Fibroblast of upper back skin (primary cell): ENCODE results near the gene ARHGAP4.
A peak's percentile ranks its signal among the peaks of the same experiment; 100 is the strongest.

Experiments
- DNase-seq: peaks from one replicate; pipeline ENCODE4 v3.0.0-alpha.2; 2013

ARHGAP4 gene

DNA sequence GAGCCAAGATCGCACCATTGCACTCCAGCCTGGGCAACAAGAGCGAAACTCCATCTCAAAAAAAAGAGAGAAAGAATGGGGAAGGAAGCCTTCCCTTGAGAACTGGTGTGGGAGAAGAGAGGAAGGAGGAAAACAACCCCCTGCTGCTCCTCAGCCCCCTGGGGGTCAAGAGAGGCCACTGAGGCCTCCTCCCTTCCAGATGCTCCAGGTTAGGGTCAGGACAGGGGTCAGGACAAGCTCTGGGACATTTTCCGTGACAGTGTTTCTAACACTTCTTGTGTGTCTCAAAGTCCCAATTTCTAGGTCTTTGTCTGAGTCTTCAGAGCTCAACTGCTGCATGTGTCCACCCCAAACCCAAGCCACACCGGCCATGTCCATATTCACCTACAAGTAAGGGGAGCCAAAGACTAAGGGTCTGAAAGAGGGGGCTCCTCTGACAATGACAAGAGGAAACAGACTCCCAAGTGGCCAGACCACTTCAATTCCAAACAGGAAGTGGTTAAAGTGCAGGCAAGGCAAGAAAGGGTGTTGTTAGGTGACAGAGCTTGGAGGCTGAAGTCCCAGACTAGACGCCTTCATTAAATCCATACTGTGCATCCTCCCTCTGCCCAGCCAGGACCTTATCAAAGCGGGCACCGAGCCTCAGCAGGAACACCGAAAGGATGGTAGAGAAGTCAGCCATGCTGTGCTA is 48.3 kb downstream of the ARHGAP4 start:
- no peak for DNase-seq

DNA sequence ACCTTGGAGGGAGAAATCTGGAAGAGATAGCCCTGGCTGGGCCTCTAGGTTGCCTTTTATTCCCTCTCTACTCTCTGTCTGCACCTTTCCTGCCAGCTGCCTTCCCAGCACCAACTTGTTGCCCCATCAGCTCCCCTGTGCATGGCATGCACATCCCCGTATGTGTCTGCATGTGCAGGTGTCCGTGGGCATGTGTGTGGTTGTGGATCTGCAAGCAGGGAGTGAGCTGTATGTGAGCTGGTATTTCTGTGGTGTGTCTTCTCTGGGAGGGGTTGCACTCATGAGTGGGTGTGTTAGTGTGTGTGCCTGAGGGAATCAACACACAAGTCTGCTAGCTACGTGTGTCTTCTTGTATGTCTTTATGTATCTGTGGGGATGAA is 50.0 kb downstream of the ARHGAP4 start:
- no peak for DNase-seq

DNA sequence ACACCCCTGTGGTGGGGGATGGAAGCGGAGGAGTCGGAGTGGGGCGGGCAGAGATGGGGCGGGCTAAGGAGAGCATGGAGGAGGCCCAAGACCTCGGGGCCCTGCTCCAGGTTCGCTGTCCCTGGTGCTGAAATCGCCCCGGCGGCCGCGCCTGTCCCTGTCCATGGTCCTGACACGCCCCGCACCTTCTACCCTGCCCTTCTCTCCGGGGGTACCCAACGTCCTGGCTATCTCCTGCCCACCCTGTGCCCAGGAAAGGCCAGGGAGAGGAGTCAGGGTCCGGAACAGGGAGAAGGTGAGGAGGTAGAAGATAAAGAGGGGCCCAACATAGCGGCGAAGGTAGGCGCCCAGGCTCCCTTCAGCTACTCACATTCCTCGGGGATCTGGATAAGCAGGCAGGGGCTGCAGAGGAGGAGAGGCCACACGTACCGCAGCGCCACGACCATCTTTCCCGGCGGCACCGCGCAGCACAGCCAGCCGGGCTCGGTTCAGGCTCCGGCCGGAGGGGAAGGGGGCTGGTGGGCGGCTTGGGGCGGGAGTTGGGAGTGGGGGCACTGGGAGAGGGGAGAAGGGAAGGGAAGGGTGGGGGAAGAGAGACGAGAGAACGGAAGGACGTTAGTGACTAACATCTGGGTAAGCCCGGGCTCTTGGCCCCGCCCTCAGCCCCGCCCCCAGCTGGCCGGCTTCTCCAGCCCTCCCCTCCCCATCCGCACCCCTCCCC is 50.5 kb downstream of the ARHGAP4 start:
- DNase-seq = peak; percentile 14

DNA sequence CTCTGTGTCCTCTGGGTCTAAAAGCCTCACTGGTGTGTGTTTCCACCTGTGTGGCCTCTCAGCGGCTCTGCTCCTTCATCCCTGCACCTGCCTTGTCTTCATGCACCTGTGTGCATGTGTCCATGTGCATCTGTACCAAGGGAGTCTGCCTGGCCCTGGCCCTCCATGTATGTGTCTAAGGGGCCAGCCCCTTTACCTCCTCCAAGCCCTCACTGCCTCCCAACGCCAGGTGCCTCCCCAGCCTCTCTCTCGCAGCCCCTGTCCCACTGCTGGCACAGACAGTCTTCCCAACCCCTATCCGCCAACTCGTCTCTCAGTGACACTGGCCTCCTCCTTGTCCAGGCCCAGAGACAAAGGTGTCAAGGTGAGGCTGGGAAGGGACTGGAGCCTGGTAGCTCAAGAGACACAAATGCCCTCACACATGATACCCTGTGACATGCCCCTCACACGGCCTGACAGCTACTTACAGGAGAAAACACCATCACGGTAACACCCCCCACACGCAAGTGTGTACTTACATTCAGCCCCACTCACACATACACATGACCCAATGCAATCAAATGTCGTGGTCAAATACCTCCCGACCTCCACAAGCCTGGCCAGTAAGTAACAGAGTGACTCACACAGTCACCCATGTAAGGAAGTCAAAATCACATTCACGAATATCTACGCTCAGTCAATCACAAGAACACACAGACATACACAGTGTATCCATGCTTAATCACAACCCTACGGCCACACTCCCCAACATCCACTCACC is 51.5 kb downstream of the ARHGAP4 start:
- DNase-seq = no peak

DNA sequence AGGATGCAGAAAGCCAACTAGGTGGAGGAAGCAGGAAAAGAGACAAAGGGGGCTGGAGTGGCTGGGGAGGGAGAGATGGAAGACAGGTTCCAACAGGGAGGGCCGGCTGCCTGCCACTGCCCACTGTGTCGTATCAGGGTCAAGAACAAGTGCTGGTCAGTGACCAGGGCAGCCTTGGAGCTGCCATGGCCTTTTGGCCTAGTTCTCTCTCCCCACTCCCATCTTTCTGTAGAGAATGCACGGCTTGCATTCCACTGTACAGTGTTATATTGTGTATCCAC is 52.0 kb downstream of the ARHGAP4 start:
- DNase-seq = no peak

DNA sequence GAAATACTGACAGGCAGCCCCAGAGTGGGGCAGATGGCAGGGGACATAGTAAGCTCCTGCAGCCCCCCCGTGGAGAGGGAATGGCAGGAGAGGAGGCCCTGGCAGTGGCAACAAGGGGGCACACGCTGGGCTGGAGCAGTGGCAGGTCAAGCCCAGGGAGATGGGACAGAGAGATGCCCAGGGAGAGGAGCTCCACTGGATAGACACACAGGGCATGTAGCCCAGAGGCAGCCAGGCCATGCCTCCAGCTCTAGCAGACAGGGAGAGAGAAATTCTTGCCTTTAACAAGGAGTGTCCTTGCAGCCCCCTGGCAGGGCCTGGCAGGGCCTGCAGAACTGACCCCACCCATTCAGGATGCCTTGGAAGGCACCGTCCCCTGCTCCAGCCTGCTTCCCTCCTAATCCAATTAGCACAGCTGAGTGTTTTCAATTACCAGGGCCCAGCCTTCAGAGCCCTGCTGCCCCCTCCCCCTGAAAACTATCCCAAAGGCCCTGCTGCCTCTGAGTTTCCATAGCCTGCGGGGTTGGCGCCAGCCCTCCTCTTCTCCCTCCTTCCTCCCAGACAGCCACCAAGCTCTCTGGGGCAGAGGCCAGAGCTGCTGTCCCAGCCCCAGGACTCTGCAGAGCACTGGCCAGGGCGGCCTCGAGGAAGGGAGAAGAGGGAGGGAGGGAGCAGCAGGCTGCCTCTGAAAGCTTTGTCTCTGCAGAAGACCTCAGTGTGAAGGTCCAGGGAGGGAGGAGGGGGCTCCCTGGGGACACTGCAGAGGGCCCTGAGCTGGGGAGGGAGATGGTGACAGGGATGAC is 52.6 kb downstream of the ARHGAP4 start:
- no peak for DNase-seq

DNA sequence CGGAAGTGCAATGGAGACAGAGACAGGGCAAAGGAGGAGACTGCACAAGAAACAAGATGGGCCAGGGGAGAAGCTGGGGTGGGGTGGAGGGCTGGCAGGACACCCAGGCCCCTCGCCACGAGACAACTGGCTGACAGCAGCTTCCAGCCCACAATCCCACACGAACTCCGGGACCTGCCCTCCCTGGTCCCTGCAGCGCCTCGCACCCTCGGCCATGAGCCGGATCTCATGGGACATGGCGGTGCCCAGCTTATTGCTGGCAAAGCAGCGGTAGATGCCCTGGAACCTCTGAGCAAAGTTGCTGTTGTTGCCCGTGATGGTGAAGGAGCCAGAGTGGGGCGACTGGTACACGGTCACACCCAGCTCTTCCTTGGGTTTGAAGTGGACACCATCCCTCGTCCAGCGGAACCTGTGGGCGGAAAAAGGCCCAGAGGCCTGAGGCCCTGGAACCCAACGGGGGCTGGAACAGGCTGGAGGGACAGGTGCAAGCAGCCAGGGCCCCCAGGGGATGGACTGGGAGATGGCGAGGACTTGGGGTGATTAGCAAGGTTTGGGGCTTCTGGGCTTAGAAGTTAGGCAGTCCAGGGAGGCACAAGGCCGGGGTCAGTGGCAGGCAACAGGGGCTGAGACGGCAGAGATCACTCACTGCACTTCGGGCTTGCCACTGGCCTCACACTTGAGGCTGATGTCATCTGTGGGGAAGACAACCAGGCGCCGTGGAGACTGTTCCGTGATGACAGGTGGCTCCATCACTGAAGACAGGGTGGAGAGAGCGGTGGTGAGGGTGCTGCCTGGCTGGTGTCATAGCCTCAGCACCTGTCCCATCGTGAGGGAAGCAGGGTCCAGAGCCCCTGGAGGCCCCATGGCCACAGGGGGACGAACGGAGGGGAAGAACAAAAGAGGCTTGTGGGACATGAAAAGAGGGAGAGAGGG is 53.9 kb downstream of the ARHGAP4 start:
- no peak for DNase-seq

DNA sequence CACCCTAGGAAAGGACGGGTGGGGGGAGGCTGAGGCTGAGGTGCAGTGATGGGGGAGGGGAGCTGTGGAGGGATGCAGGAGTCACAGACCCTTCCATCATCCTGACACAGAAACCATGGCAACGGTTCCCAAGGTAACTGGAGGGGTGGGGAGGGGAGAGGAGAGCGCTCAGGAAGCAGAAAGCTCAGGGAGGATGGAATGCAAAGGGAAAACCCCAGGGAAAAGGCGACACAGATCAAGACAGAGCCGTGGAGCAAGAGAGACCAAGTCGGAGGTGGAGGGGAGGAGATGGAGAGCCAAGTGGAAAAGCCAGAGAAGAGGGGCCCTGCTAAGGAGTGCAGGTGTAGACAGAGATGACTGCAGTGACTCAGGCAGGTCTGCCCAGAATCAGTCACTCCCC is 54.6 kb downstream of the ARHGAP4 start:
- DNase-seq = no peak

DNA sequence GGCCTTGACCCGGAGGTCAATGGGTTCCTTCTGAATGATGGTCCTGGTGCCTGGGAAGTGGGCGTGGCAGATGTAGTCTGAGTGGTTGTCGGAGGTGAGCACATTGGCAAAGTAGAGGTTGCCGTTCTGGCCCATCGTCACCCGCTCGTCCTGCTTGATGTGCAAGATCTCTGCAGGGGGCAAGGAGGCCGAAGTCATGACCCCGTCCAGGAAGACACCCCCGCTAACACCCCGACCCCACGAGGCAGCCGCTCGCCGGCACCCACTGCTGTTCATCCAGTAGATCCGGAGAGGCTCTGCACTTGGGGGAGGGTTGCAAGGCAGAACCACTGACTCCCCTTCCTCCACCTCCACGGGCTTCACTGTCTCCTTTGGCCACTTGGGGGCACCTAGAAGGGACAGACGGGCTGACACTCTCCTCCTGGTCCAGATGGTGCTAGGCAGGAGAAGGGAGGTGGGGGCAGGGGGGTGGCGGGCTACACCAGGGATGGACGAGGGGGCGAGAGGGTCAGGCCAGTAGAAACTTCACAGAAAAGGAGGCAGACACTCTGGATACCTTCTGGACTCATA is 55.2 kb downstream of the ARHGAP4 start:
- DNase-seq = no peak

DNA sequence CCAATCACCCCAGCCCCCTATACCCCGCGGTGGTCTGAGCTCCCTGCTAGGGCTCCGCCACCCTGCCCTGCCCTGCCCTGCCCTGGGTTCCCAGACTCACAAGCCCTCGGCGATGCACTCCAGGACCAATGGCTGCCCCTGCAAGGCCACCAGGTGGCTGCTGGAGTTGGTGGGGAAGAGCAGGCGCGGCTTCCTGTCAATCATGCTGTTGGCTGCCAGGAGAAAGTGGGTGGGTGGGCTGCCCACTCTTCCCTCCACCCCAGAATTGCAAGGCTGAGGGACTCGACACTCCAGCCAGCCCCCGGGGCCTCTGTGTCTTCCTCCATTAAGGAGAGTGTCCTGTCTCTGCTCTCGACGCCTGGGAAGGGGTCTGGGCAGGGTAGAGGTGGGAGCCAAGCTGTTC is 55.8 kb downstream of the ARHGAP4 start:
- DNase-seq = no peak

DNA sequence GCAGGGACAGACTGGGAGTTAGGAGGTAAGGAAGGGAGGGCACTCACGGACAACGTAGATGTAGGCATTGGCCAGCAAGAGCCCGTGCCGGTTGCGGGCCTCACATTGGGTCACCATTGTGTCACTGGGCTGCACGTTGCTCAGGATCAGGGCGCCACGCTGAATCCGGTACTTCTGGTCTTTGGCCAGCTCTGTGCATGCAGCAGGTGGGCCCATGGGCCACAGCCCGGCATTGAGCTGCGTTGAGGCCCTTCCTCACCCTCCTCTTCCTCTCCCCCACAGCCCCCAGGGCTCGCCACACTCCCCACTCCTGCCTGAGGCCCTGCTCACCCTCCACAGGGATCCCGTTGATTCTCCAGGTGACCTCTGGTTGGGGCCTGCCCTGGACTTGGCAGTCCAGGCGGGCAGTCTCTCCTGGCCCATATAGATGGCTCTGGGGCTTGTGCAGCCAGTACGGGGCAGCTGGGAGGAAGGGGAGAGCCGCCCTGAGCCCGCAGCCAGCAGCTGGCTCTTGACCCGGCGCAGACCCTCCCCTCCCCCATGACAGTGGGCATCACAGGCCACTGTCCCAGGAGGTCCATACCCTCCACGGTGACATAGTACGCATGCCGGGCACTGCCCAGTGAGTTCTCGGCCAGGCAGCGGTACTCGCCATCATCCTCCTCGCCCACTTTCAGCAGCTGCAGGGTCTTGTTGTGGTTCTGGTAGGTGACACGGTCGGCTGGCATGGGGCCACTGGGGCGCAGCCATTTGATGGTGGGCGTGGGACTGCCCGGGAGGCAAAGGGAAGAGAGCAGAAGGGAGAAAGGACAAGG is 56.4 kb downstream of the ARHGAP4 start:
- DNase-seq = no peak

DNA sequence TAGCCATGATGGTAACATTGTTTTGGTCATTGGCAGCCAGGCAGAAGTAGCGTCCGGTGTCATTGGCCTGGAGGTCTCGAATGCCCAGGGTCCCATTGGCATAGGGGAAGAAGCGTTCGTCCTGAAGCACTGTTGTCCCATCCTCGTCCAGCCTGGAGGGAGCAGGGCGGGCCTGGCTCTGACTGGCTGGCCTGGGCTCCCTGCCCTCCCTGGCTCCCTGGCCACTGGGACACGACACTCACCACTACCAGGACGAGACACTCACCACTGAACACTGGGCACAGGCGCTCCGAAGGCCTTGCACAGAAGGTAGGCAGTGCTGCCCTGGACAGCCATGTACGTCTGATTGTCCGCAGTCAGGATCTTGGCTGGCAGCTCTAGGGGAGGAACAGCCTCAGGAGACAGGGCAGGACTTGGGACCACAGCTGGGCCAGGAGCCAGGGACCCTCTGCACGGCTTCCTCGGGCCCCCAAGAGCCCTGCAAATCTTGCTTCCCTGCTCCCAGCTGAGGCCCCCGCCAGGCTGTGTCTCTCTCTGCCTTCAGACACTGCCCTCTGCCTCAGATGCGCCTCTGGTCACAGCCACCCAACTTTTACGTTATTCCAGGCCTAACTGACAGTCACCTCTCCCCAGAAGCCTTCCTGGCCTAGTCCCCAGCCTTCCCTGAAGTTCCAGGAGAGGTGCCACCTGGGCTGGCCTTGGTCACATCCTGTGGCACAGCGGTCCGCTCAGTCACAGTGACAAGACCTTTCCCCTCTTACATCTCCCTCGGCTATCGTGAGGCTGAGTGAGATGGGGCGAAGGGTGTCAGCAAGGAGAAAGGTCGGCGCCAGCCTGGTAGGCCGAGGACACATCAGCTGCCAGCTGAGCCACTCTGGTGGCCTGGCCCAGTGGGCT is 57.2 kb downstream of the ARHGAP4 start:
- DNase-seq = no peak

DNA sequence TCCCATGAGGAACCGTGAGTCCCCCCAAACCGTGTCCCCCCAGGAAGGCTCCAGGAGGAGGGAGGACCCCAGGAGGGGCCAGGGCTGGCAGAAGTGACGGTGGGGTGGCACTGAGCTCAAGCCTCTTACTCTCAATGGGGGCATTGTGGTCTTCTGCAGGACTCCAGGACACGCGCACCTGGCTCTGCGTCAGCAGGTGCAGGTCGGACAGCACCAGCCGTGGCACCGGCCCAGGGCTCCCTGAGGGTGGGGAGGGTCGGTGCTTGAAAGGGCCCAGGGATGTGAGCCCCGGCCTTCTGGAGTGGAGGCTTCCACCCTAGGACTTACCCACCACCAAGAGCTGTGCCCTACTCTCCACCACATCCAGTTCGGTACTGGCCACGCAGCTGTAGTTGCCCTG is 58.4 kb downstream of the ARHGAP4 start:
- no peak for DNase-seq

DNA sequence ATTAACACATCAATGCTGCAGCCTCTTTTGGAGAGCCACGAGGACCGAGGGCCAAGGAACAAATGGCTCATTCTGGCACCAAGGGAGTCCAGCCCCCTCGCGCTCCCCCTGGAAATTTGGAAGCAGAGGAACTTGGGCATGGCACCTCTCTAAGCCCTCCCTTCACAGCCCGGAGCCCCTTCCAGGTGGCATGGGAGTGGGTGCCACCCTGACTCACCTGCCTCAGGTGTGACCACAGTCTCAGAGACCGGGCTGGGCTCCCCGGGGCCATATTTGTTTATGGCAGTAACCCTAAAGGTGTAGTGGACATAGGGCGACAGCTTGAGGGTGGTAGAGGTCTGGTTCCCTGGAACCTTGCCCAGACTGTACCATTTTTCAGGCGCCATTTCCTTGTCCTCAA is 58.9 kb downstream of the ARHGAP4 start:
- no peak for DNase-seq

DNA sequence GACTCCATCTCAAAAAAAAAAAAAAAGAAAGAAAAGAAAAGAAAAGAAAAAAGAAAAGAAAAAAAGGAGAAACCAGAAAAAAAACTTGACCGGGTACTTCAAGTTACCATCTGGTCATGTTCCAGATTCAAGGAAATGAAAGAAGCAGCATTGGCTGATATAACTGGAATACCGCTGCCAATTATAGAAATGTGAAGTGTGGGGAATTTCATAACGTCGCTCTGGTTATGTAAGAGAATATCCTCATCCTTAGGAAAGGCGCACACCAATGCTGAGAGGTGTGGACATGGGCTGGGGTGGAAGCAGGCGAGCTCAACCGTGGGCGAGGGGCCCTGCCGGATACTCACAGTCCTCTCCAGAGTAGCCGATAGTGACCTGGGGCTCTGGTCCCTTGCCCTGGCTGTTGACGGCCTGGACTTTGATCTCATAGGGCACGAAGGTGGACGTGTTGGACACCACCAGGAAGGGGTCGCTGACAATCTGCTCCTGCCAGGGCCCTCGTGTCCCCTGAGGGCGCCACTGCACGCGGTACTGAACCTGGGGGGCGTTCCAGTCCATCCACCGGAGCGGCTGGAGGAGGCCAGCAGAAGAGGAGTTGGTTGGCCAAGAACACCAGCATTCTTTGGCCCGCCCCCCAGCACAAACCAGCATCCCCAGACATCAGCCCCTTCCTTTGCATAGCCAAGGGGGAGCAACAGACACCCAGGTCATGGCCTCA is 59.6 kb downstream of the ARHGAP4 start:
- DNase-seq = no peak

DNA sequence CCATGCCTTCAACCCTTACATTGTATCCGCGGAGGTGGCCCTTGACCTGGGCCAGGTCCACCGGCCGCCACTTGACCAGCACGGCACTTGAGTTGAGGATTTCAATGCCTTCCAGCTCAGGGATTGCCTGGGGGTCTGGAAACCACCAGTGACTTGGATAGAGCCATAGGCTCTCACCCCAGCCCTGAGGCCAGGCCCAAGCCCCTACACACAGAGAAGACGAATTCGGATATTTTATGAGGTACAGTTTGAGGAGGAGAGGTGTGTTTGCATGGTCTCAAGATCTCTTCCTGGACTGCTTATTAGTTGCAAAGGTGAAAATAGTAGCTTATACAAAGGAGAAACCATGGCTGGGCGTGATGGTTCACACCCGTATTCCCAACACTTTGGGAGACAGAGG is 60.4 kb downstream of the ARHGAP4 start:
- DNase-seq = no peak

DNA sequence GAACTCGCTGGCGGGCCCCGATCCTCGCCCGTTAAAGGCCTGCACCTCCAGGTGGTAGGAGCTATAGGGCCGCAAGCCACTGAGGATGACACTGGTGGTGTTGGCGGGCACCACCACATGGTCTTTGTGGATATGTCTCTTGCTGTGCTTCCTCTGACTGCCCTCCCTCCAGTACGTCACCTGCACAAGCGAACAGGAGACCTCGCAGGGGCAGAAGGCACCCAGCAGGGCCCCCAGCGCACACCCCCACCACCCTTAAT is 60.8 kb downstream of the ARHGAP4 start:
- no peak for DNase-seq

DNA sequence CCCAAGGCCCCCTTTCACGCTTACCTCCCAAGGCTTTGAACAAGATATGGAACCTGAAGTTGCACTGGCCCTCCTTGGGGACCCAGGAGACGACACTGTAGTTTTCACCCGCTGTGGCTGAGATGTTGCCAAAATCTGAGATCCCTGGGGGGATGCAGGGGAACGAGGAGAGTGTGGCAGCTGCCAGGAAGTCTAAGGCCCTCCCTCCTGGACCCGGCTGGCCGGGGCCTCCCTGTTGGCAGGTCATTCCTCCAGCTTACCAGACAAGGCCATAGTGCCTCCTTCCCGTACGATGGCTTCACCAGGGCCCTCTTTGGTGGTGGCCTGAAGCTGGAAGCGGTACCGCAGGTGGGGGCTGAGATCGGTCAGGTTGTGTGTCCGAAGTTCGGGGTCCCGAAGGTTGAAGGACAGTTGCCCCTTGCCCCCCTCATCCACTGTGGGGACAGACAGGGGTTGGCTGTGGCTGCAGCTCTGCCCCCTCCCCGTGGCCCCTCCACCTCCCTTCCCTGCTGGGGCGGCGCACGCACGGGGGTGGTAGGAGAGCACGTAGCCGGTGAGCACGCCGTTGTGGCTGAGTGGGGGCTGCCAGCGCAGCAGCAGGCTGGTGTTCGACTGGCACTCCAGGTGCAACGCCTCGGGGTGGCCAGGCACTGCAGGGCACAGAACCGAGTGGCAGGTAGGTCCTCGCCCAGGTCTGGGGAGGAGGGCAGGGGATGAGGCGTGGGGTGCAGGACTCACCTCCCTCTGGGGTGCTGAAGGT is 61.3 kb downstream of the ARHGAP4 start:
- no peak for DNase-seq

DNA sequence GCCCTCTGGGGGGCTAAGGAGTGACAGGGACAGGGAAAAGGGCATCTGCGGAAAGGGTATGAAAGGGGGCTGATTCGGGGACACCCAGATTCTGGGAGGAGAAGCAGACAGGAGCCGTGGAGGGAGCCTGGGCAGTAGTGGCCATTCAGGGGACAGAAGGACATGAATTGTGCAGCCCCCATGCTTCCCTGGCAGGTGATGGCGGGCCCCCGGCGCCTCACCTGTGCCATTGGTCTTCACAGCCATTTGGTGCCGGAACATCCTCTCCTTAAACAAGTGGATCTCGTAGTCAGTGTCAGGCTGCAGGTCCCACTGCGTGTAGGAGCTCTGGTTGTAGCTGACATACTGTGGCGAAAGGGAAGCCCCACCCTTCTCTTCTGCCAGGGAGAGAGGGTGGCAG is 62.0 kb downstream of the ARHGAP4 start:
- DNase-seq = no peak
